Renal cortical epithelial cell (primary cell): ENCODE data around the gene UBD. TPM values are rescaled to one million over a fixed set of nuclear protein-coding genes. Genes with fewer than 3 reads are reported as not detected.

ENCODE experiments used
- DNase-seq: peaks from one replicate; pipeline ENCODE4 v3.0.0-alpha.2; 2011; ENCODE audit warnings: low read depth
- total RNA-seq: library from RNA; depleted of rRNA; stranded (reverse); fragments of >200 nt; gene quantifications from 2 replicates; pipeline ENCODE4 v1.2.3, GENCODE V29; 2014

The UBD gene
- total RNA-seq, 1 donor from 2014 or later = 3.8 TPM

DNA sequence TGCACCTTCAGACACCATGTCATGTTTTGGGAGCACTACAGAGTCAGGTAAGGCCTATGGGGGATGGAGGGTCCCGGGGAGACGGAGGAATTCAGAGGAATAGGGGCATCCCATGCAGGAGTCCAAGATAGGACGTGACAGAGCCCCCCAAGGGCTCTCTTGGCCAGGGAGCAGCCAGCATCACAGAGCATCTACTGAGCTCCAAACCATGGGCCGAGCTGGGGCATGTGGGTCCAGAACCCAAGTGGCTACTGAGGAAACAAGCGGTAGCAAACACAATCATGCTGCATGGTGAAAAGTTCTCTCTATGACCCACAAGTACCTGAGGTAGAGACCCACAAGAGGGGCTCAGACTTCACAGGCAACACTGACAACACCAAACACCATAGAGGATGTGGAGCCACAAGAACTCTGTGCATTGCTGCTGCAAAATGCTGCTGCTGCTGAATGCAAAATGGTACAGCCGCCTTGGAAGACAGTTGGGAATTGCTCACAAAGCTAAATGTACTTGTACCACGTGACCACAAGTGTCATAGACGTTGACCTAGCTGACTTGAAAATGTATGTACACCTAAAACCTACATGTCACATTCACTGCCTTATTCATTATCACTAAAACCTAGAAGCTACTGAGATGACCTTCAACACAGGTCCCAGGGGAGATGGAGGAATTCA, 38.4 kb downstream of the UBD start:
- no peak for DNase-seq

DNA sequence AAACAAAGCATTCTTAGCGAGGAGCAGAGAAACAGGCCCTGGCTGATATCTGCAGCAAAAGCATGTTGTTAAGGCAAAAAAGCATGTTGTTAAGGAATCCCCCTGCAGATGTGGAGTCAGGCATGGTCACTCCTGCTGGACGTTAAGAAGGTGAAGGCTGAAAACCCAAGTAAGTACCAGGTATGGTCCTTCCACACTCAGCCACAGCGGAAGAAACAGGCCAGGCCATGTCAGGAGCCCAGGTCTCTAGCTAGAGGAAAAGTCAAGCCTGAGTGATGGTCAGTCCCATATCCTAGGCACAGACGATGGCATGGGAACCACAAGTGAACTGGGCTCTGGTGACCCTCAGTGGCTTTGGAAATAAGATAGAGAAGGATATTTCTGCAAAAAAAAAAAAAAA, 39.3 kb downstream of the UBD start:
- no peak for DNase-seq

DNA sequence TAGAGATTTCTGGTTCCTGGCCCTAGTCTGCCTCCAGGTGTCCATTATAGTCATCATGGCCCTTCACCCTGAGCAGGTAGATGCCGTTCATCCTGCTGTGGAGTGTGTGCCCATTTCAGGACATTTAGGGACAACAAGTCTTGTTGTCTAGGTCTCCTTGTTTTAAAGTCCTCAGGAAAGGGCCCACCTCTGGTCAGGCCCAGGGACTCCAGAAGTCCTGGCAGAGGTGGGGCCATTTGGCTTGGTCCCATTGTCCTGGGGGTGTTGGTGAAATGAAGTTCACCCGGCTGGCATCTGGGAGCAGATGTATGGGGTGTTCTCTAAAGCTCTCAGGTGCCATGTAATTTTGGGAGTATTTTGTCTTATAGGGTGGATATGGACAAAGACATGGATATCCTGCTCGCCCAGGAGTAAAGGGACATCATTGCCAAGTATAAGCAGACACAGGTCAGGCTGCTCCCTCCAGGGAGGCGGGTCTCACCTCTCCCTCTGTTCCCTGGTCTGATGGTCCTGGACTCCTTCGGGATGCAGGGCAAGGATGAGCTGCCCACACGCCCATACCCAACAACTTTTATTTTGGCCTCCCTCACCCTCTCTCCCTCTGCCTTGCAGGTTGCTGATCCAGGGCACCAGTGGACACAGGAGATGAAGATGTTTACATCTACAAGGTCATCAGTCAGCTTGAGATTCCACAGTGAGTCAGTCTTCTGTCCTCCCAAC, 40.1 kb downstream of the UBD start:
- DNase-seq = no peak

DNA sequence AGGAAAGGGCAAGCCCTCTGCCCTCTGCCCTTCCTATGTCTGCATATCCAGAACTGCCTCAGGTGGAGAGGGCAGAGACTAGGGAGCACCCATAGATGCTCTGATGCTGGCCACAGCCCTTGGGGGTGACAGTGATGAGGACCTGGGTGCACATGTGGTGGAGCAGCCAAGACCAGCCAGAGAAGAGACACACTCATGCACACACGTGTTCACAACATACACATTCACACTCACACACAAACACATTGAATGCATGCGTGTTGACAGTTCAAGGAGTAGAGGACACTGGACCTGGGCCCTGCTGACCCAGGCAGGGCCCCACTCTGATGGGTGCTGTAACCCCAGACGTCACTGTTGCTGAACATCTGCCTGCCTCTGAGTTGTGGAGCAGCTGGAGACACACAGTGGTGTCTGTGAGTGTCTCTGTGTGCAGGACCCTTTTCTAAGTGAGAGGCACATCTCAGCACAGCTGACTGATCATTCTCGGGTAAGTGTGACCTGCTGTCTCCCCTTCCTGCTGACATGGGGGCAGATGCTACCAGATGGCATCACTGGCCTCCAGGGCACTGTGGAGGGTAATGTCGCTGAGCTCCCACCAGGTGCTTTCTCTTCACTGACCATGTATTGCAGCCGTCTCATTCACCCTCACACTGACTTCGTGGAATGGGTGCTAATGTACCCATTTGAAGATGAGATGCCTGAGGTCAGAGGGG, 41.6 kb downstream of the UBD start:
- no peak for DNase-seq

DNA sequence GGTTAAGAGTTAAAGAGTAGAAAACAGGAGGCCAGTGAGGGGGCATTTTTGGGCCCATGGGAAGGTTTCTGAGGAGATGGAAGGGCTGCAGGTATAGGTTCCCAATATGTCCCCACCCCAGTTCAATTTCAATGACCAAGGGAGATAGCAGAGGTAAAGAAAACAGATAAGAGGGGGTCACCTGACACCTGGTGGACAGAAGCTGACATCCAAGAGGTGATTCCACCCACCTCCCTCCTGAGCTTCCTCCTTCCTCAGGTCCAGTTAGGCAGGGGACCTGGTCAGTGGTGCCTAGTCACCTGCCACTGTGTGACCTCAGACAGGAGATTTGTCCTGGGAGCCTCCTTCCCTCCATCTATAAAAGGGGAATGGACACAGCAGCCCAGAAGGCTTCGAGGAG, 42.3 kb downstream of the UBD start:
- no peak for DNase-seq

DNA sequence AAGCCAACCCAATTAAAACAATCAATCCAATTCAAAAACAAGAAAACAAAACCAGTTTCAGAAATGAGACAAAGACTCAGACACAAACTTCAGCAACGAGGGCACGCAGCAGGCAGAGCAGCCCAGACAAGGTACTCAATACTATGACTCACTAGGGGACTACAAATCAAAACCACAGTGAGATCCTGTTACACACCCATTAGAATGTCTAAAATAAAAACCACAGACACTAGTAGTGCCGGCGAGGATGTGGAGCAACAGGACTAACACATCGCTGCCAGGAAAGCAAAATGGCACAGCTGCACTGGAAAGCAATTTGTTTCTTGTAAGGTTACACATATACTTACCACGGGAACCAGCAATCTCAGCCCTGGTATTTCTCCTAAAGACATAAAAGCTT, 43.4 kb downstream of the UBD start:
- peak; percentile 57 for DNase-seq

DNA sequence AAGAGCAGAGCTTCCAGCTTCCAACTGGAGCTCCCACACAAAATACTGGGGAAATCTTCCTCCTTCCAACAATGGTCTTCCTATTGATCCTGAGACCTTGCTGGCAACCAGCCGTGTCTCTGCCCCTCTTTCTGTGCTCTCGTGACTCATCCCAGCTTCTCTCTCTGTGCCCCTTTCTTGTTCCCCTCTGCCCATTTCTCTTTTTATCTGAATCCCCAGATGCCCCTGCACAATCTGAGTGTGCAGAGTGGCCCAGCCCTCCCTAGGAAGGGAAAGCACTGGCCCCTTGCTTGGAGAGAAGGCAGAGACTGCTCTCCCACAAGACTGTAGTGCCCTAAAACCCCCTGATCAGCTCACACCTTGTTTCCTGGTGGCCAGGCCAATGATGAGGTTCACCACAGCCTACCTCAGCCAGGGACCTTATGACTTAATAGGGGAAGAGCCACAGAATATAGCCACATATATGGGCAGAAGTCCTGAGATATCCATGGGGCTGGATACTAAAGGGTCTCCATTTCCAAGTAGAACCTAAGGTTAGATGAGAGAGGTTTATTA, 48.7 kb downstream of the UBD start:
- no peak for DNase-seq

DNA sequence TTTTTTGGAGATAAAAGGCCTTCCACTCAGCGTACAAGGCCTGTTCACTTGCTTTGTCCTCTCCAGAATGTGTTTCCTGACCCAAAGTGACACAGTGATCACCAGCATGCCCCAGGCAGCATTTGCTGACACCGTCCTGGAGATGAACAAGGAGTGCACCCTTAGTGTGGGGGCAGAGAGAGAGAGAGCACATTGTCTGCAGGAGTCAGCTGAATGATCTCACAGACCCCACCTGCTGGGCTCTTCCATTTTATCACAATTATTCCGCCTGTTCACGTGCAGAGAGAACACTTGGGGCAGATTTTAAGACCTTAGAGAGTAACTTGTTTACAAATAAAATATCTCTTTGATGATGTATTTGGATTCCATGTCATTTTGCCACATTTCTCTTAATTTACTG, 49.3 kb downstream of the UBD start:
- no peak for DNase-seq

DNA sequence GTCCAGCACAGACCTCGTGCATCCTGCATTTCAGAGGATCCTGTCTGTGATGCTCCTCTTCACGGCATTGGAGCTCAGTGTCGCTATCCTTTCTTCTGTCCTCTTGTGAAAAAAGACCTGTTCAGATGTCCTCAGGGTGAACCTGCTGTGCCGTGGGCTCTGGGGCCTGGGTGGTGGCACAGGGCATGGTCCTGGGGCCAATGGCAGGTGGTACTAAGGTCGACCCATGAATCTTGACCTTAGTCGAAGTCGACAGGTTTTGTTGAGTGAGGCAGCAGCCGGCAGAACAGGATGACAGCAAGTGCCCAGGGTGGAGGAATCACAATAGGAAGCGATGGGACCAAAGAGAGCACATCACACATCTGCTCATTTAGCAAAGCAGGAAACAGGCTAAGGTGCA, 49.8 kb downstream of the UBD start:
- no peak for DNase-seq

DNA sequence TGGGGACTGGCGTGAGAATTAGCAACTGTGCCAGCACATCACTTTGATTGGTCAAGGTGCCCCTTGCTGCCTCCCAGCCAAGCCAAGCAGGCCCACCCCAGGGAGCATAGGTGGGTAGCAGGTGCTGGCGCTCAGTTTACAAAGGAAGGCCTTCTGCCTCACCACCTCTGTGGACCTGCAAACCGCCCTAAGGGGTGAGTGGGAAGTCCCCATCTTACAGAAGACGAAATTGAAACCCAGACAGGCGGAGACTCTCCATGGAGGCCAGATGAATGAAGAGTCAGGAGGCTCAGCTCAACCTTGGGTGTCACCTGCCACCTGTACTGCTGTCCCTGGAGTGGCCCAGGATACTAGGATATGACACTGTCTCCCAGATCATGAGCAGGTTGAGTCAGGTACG, 50.3 kb downstream of the UBD start:
- no peak for DNase-seq

DNA sequence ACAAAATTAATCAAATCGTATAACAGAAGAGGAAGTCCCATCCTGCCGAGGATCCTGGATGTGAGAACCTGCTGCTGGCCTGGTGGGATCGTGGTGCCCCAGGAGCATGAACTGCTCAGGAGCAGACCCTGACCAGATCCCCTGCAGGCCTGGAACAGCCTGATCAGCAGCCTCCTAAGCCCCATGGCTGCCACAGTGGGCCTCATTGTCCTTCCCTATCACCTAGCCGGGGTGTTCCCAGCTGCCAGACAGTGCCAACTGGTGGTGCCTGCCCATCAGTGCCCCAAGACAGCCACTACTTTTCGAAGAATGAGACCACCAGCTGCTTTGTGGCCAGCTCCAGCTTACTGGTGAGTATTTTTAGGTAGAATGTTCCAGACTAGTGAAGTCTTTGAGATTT, 52.2 kb downstream of the UBD start:
- no peak for DNase-seq

DNA sequence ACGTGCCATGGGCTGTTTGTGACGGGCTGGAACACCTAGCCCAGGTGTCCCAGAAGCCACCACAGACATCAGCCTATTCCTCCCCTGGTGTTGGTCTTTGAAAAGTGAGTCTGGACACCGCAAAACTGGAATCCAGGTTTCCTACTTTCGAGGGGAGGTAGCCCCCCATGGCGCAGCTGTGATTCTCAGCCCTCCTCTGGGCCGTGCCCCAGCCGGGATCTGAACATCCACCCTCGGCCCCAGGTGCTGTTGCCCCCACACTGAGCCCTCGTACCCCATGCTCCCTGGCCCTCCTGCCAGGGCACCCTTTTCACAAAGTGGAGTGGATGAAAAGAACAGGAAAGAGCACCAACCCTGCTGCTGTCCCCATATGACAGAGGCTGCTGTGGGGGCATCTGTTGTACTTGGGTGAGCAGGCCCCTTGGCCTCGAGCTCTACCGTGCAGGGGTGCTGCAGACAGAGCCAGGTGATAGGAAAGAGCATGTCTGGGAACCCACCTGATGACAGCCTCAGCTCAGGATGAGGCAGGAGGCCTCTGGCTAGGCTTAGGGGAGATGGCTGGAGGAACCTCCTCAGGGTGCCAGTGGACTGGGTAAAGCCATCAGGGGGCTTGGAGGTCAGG, 53.0 kb downstream of the UBD start:
- DNase-seq = no peak

DNA sequence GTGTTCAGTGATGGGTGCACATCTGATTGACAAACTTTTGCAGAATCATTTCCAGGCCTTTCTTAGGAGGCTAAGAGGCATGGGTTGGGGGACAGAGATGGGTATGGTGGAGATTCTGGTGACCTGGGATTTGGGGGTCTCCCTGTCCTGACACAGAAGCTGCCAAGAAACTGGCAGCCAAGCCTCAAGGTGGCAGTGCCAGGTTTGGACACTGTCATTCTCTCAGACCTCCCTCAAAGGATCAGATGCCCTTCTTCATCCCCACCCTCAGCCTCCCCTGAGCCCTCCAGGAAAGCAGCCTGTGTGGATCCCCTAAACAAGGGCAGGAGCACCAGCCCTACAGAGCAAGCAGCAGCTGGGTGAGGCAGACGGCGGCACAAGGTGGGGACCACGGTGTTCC, 53.7 kb downstream of the UBD start:
- DNase-seq = no peak

Other genes with a start within 250 kb of the UBD start
- gene OR5V1, start 190.9 kb downstream of the UBD start, total RNA-seq = not detected in 2 replicates
- not detected in 2 replicates for gene OR12D3, start 184.4 kb downstream of the UBD start, total RNA-seq
- gene OR12D2, start 164.1 kb downstream of the UBD start, total RNA-seq = 0.10 and 0.52 TPM in 2 replicates
- not detected in 2 replicates for gene OR12D1, start 144.8 kb downstream of the UBD start, total RNA-seq
- gene OR10C1, start 120.4 kb downstream of the UBD start, total RNA-seq = not detected in 2 replicates
- gene OR11A1, start 102.7 kb downstream of the UBD start, total RNA-seq = not detected in 2 replicates
- gene OR2H1, start 102.6 kb downstream of the UBD start, total RNA-seq = not detected in 2 replicates
- not detected in 2 replicates for gene MAS1L, start 71.8 kb downstream of the UBD start, total RNA-seq
- gene OR2H2, start 25.4 kb upstream of the UBD start, total RNA-seq = not detected in 2 replicates
- 4.3 and 10.2 TPM in 2 replicates for gene GABBR1, start 73.5 kb upstream of the UBD start, total RNA-seq
- not detected in 2 replicates for gene MOG, start 97.4 kb upstream of the UBD start, total RNA-seq
- 0.10 and 0.69 TPM in 2 replicates for gene ZFP57, start 121.4 kb upstream of the UBD start, total RNA-seq
- gene HLA-F, start 163.7 kb upstream of the UBD start, total RNA-seq = 7.8 and 25.9 TPM in 2 replicates